OCI-LY7 (cell line): ENCODE measurements around the gene HACD3. TPM values are rescaled to one million over a fixed set of nuclear protein-coding genes. Genes with fewer than 3 reads are reported as not detected.

Experiments used
- BruUV-seq: library from RNA; stranded (reverse); fragments of 400-500 nt; replicated peaks from 2 replicates; lab custom pipeline; 2021; lab: Mats Ljungman, UMichigan
- CTCF ChIA-PET: fragments of 300-600 bp; sonication (Branson Sonifier 250); formaldehyde crosslinking; loops from one replicate; lab custom pipeline; 2022; ENCODE audit warnings: antibody characterized with exemption; ENCODE audit not compliant: unreplicated experiment; lab: Charles Lee
- POLR2A ChIA-PET: fragments of 300-600 bp; sonication (Branson Sonifier 250); formaldehyde crosslinking; loops from one replicate; lab custom pipeline; 2022; ENCODE audit warnings: antibody characterized with exemption; lab: Charles Lee
- DNase-seq: peaks from one replicate; pipeline ENCODE4 v3.0.0-alpha.2; 2015; ENCODE audit warnings: low spot score
- H2AFZ ChIP-seq: fragments of 200-600 bp; sonication (generic), shearing (Covaris generic); 2 replicates; pipeline ENCODE4 v1.6.1; 2014; ENCODE audit warnings: mild to moderate bottlenecking, antibody characterized with exemption, low read length, moderate library complexity
- H3K27ac ChIP-seq: fragments of 200-600 bp; sonication (generic); 2 replicates; pipeline ENCODE4 v1.5.1; 2014; ENCODE audit warnings: mixed run types, low read depth, mild to moderate bottlenecking, moderate library complexity, low read length, inconsistent platforms; ENCODE audit not compliant: poor library complexity, severe bottlenecking
- H3K36me3 ChIP-seq: fragments of 200-600 bp; sonication (generic); 2 replicates; pipeline ENCODE4 v1.6.1; 2014; ENCODE audit warnings: mild to moderate bottlenecking, antibody characterized with exemption, low read length, moderate library complexity, mixed read lengths; ENCODE audit not compliant: insufficient read depth
- H3K4me1 ChIP-seq: fragments of 200-600 bp; sonication (generic); 2 replicates; pipeline ENCODE4 v1.5.1; 2014; ENCODE audit warnings: mild to moderate bottlenecking, low read length; ENCODE audit not compliant: insufficient read depth, poor library complexity, severe bottlenecking
- H3K4me2 ChIP-seq: fragments of 200-600 bp; sonication (generic); 2 replicates; pipeline ENCODE4 v1.6.1; 2014; ENCODE audit warnings: mild to moderate bottlenecking, low read length
- H3K4me3 ChIP-seq: fragments of 200-600 bp; sonication (generic); 2 replicates; pipeline ENCODE4 v1.5.1; 2014; ENCODE audit warnings: mild to moderate bottlenecking, low read depth, low read length; ENCODE audit not compliant: poor library complexity, severe bottlenecking
- H3K79me2 ChIP-seq: fragments of 200-600 bp; sonication (generic); 2 replicates; pipeline ENCODE4 v1.6.1; 2016; ENCODE audit warnings: low read depth, mild to moderate bottlenecking, low read length, moderate library complexity, mixed read lengths; ENCODE audit not compliant: insufficient read depth
- H3K9me2 ChIP-seq: fragments of 200-600 bp; sonication (generic); 2 replicates; pipeline ENCODE4 v1.6.1; 2016; ENCODE audit warnings: mild to moderate bottlenecking, low read length, mixed read lengths; ENCODE audit not compliant: insufficient read depth
- H3K9me3 ChIP-seq: fragments of 200-600 bp; sonication (generic); 2 replicates; pipeline ENCODE4 v1.6.1; 2014; ENCODE audit warnings: mild to moderate bottlenecking, mixed run types, low read length, mixed read lengths
- H4K20me1 ChIP-seq: fragments of 200-600 bp; sonication (generic); 2 replicates; pipeline ENCODE4 v1.6.1; 2014; ENCODE audit warnings: mild to moderate bottlenecking, antibody characterized with exemption, low read length, moderate library complexity, mixed read lengths; ENCODE audit not compliant: insufficient read depth
- EZH2phosphoT487 ChIP-seq: fragments of 200-600 bp; sonication (generic); IDR thresholded peaks from 2 replicates; pipeline ENCODE4 v1.6.1; 2018; ENCODE audit warnings: low read depth, borderline replicate concordance, mild to moderate bottlenecking, mixed run types, antibody characterized with exemption, low read length, moderate library complexity, mixed read lengths
- intact Hi-C: fragments of 100-400 bp; cut with micrococcal nuclease; formaldehyde crosslinking; loops from one replicate; pipeline ENCODE4 v1.10.0; 2022; ENCODE audit not compliant: unreplicated experiment
- total RNA-seq, 2 experiments: library from RNA; depleted of rRNA in 1 of 2; stranded (reverse); fragments of >200 nt in 1 of 2; shearing (Covaris generic) in 1 of 2; gene quantifications; 2 replicates each; pipeline ENCODE4 v1.2.3, GENCODE V29; 2014 to 2022
- TF ChIP-seq, protein P1 (sequence below): fragments of 200-600 bp; sonication (generic); conservative IDR thresholded peaks from 2 replicates; pipeline ENCODE4 v1.5.1; 2014; ENCODE audit warnings: mild to moderate bottlenecking, antibody characterized with exemption, low read length, moderate library complexity, mixed read lengths

HACD3 gene
- total RNA-seq, 2 experiments from 2014 or later: 29.2 to 50.5 TPM

GRCh38 chr15:65583701-65584100 is 53.4 kb downstream of the HACD3 start:
- Histone ChIP-seq H3K4me1 (peaks cover 19% of the 10 kb centered on the region), H3K9me3 (no peaks in the 10 kb centered on the region), H3K36me3 (peaks cover 91% of the 10 kb centered on the region), H3K79me2 (no peaks in the 10 kb centered on the region), H3K4me2 (peak overlapping the region; percentile 53), H4K20me1 (no peaks in the 10 kb centered on the region), H3K4me3 (peak overlapping the region; percentile 19), H3K27ac (peak overlapping the region; percentile 5), H2AFZ (no peak overlapping the region), H3K9me2 (no peaks in the 10 kb centered on the region)
- no TSS peak for BruUV-seq
- TF ChIP-seq, protein P1, sequence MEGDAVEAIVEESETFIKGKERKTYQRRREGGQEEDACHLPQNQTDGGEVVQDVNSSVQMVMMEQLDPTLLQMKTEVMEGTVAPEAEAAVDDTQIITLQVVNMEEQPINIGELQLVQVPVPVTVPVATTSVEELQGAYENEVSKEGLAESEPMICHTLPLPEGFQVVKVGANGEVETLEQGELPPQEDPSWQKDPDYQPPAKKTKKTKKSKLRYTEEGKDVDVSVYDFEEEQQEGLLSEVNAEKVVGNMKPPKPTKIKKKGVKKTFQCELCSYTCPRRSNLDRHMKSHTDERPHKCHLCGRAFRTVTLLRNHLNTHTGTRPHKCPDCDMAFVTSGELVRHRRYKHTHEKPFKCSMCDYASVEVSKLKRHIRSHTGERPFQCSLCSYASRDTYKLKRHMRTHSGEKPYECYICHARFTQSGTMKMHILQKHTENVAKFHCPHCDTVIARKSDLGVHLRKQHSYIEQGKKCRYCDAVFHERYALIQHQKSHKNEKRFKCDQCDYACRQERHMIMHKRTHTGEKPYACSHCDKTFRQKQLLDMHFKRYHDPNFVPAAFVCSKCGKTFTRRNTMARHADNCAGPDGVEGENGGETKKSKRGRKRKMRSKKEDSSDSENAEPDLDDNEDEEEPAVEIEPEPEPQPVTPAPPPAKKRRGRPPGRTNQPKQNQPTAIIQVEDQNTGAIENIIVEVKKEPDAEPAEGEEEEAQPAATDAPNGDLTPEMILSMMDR: no peak
- no peak for TF ChIP-seq EZH2phosphoT487
- intact Hi-C loops: no loop called here
- DNase-seq: peak; percentile 78
- ChIA-PET CTCF (no interaction called here), POLR2A (no interaction called here)

DNA sequence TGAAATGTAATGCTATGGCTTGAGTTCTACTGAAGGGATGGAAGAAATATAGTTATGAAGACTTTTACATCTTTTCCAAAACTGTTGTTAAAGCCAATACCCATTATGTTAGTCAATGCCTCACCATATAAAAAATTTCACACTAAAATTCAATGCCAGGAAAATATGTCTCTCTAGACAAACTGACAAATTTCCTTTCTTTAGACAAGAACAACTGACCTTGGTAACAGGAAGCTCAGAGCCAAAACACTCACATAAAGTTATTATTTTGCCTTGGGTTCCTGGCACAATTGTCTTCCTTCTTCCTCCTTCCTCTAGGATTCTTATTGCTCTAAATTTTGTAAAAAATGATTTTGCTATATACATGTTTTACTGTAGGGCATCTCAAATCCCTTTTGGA is 54.0 kb downstream of the HACD3 start:
- BruUV-seq: no TSS peak
- no peak overlapping the region for H2AFZ ChIP-seq
- ChIA-PET POLR2A (interaction anchor here (0.6 kb wide), 1 partner anchor 25 kb away, joined by 4 read pairs; no protein-coding TSS in a partner anchor), CTCF (no interaction called here)
- TF ChIP-seq, protein P1: no peak
- no peak for TF ChIP-seq EZH2phosphoT487
- H3K27ac ChIP-seq: peak overlapping the region; percentile 5
- no peak for DNase-seq
- no peaks in the 10 kb centered on the region for H3K79me2 ChIP-seq
- intact Hi-C loops: no loop called here
- no peaks in the 10 kb centered on the region for H3K9me2 ChIP-seq
- peaks cover 91% of the 10 kb centered on the region for H3K36me3 ChIP-seq
- no peaks in the 10 kb centered on the region for H4K20me1 ChIP-seq
- H3K9me3 ChIP-seq: no peaks in the 10 kb centered on the region
- peaks cover 19% of the 10 kb centered on the region for H3K4me1 ChIP-seq
- H3K4me2 ChIP-seq: peak overlapping the region; percentile 53
- peak overlapping the region; percentile 19 for H3K4me3 ChIP-seq

- no TSS peak for BruUV-seq
- Histone ChIP-seq H3K4me1 (peaks cover 19% of the 10 kb centered on the region), H3K9me2 (no peaks in the 10 kb centered on the region), H3K36me3 (peaks cover 91% of the 10 kb centered on the region), H3K4me3 (no peak overlapping the region), H3K27ac (no peak overlapping the region), H3K9me3 (no peaks in the 10 kb centered on the region), H4K20me1 (no peaks in the 10 kb centered on the region), H3K4me2 (no peak overlapping the region), H3K79me2 (no peaks in the 10 kb centered on the region), H2AFZ (no peak overlapping the region)
- CTCF ChIA-PET: no interaction called here
- POLR2A ChIA-PET: no interaction called here
- TF ChIP-seq, protein P1: no peak
- no peak for TF ChIP-seq EZH2phosphoT487
- intact Hi-C loops: no loop called here
- no peak for DNase-seq
Observed at GRCh38 chr15:65587094-65587493, 56.8 kb downstream of the HACD3 start.
